Measurements from ENCODE around the gene TENT5D.
"Not testable (repeated sequence)": the region's sequence is repeated elsewhere in the genome, so short reads cannot be mapped to it uniquely, and the experiment has no call there.

TENT5D gene

DNA sequence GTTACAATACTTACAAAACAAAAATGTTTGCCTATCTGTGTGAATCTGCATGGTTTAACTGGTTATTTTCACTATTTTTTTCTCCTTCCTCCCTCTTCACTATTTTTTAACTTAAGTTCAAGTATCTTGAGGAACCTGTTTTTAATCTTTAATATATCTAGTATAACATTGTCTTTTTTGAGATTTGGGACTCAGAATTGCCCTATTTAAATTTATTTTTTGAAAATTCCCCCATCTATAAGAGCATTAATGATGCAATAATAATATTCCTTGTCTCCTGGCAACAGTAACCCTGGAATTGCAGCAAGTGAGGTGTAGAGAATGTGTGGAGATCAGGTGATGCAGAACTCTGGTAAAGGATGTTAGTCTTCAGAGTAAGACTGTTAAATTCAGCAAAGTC is at the start of gene TENT5D:
TSS of gene TENT5D (plus strand) at position 301 of the 400 bp plus-strand sequence. CDS start 22,093 bp downstream, outside the sequence.
- DNase-seq (ENCODE audit: low spot score): no peak

DNA sequence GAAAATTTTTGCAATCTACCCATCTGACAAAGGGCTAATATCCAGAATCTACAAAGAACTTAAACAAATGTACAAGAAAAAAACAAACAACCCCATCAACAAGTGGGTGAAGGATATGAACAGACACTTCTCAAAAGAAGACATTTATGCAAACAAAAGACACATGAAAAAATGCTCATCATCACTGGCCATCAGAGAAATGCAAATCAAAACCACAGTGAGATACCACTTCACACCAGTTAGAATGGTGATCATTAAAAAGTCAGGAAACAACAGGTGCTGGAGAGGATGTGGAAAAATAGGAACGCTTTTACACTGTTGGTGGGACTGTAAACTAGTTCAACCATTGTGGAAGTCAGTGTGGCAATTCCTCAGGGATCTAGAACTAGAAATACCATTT is 34.6 kb upstream of the TENT5D start:
- DNase-seq (ENCODE audit: low spot score): not testable (repeated sequence)

DNA sequence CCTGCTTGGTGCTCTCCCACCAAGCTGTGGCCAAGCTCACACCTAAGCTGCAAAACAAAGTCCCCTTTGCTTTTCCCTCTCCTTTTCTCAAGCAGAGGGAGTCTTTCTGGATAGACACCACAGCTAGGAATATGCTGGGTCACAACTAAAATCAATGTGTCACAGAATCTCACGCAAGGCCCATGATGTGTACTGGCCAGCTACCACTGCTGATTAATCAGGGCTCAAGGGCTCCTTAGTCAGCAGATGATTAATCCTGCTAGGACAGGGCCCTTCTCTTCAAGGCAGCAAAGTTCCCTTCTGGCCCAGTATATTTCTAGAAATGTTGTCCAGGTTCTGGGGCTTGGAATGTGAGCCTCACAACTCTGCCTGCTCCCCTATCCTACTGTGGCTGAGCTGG is 32.0 kb upstream of the TENT5D start:
- DNase-seq (ENCODE audit: low spot score): peak; percentile 43

DNA sequence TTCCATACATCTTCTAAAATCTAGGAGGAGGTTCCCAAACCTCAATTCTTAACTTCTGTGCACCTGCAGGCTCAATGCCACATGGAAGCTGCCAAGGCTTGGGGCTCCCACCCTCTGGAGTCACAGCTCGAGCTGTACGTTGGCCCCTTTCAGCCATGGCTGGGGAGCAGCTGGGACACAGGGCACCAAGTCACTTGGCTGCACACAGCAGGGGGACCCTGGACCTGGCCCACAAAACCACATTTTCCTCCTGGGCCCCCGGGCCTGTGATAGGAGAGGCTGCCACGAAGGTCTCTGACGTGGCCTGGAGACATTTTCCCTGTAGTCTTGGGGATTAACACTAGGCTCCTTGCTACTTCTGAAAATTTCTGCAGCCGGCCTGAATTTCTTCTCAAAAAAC is 8.2 kb upstream of the TENT5D start:
- no peak for DNase-seq (ENCODE audit: low spot score)

DNA sequence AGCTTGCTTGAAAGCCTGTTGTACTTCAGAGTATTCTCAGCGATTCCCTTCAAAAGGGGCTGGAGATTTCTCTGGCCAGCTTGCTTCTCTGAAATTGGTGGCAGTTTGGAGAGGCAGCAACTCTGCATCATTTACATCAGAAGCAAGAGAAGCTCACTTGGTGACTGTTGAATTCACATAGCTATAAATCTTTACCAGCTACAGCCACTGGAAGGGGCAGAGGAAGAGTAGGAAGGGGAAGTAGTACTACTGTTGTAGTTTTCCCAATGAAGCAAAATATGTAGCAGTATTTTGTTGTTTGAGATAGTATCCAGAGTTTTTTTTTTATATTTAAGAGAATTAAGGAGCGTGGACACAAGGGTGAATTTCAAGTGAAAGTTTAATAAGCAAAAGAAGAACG is 2.8 kb downstream of the TENT5D start:
- DNase-seq (ENCODE audit: low spot score): no peak

DNA sequence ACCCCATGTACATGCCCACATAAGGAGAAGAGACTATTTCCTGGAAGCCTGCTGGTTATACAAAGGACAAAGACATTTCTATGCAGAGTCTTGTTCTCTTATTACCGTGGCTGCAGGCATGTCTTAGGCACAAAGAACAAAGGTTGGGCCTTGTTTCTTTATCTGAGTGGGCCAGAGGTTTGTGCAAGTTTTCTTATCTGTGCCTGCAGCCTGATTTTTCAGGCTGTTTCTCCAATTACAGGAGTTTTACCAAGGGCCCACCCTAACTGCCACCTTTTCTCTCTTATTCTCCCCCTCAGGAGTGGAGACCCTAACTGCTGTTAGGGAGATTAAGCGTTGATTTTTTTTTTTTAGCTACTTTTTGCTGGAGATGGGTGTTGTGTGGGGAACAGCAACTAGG is 3.5 kb downstream of the TENT5D start:
- DNase-seq (ENCODE audit: low spot score): no peak

DNA sequence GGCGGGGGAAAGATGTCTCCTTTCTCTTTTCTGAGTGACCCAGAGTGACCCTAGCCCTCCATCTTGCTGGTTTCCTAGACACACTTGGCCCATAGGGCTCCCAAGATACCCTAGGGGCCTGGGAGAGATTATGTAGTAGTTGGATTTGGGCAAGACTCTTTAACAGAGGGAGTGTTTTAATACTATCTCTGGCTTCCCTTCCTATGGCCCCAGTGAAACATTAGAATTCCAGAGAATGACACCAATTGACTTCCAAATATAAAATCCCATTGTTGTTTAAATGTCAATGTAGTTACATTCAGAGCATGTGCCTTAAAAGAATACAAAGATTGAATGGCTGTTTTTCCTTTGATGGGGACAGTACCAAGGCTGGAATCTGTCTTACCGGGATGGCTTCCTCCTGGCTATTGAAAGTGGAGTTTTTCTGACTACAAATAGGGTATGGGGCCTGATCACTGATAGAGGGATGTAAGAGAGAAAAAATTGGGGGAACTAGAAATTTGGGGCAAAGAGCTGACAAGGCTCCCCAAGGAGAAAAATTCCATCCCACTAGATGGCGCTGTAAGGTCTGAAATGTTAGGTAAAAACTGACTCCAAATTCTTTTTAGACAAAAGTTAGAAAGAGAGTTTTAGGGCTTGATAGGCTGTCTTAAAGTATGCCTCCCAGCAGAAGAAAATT is 10.7 kb downstream of the TENT5D start:
- peak; percentile 2 for DNase-seq (ENCODE audit: low spot score)

DNA sequence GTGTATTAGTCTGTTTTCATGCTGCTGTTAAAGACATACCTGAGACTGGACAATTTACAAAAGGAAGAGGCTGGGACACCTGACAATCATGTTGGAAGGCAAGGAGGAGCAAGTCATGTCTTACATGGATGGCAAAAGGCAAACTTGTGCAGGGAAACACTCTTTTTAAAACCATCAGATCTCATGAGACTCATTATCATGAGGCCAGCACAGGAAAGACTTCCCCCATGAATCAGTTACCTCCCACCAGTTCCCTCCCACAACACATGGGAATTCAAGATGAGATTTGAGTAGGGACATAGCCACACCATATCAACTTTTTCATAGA is 11.2 kb downstream of the TENT5D start:
- no peak for DNase-seq (ENCODE audit: low spot score)

DNA sequence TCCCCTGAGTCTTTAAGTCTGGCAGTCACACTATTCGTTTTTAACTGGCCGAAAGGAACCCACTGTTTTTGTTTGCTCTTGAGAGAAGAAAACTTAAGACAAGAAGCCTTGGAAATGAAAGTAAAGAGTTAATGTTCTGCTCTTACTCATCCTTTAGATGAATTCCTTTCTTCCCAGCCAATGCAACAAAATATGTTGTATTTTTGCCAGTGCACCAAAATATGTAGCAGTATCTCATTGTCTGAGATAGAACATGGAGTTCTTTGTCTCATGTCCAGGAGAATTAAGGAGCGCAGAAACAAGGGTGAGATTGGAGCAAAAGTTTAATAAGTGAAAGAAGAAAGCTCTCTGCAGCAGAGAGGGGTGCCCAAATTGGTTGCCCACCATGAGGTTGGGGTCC is 12.2 kb downstream of the TENT5D start:
- no peak for DNase-seq (ENCODE audit: low spot score)

DNA sequence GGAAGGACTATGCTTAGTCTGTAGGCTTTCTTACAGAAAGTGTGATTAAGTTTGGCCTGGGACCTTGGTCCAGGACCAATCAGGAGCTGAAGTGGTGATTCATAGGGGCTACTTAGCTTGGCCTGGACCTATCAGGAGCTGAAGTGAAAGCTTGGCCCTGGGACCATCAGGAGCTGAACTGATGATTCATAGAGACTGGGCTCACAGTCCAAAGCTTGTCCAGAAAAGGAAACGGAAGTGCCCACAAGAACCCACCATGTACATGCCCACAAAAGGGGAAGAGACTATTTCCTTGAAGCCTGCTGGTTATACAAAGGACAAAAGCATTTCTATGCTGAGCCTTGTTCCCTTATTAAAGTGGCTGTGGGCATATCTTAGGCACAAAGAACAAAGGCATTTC is 12.6 kb downstream of the TENT5D start:
- DNase-seq (ENCODE audit: low spot score): peak; percentile 23

DNA sequence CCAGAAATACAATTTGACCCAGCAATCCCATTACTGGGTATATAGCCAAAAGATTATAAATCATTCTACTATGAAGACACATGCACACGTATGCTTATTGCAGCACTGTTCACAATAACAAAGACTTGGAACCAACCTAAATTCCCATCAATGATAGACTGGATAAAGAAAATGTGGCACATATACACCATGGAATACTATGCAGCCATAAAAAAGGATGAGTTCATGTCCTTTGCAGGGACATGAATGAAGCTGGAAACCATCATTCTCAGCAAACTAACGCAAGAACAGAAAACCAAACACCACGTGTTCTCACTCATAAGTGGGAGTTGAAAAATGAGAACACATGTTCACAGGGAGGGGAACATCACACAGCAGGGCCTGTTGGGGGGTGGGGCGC is 47.9 kb downstream of the TENT5D start:
- DNase-seq (ENCODE audit: low spot score): not testable (repeated sequence)

DNA sequence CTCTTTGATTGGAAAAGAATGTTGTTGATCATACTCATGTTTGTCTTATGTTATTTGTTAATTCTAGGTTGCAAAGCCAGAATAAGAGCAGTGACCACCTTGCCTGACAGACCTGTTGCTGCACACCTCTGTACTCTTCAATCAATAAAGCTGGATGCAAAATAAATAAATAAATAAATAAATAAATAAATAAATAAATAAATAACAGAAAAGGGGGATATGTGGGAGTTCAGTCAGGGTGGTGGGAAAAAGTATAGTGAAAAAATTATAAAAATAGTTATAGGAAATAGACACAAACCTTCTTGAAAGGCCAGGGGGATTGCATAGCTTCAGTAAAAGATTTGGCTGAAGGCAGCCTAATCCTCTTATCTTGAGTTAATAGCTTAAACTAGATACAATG is 51.3 kb downstream of the TENT5D start:
- DNase-seq (ENCODE audit: low spot score): no peak

DNA sequence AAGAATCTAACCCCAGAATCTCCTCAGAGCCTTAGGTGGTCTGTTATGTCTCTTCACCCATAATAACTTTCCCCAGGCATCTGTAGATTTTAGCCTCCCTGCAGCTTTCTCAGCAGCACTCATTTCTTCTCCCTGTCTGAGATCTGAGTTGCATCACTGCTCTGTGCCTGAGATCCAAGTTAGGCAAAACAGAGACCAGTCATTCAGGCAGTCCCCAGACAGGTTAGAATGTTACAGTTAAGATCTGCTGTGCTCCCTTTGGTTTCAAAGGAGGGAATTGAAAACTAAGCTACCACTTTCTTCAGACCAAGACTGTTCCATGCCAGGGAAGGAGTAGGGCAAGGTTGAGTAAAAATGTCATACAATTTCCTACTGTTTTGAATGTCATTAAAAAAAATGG is 65.3 kb downstream of the TENT5D start:
- no peak for DNase-seq (ENCODE audit: low spot score)

DNA sequence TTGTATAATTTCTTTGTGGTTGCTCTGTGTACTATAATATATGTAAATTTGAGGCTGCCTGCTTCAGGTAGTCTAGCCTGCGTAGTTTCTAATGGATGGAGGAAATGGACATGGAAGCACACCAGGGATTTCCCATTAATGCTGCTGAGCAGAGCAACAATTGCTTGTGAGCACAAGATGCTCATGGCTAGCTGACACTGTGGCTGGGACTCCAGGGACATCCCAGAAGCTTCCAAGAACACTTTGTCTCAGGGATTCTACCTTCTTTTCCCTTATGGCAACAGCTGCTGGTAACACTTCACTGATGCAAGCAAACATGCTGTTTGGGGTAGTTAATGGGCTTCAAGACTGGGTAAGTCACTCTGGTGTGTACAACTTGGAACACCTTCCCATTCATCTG is 66.1 kb downstream of the TENT5D start:
- no peak for DNase-seq (ENCODE audit: low spot score)

DNA sequence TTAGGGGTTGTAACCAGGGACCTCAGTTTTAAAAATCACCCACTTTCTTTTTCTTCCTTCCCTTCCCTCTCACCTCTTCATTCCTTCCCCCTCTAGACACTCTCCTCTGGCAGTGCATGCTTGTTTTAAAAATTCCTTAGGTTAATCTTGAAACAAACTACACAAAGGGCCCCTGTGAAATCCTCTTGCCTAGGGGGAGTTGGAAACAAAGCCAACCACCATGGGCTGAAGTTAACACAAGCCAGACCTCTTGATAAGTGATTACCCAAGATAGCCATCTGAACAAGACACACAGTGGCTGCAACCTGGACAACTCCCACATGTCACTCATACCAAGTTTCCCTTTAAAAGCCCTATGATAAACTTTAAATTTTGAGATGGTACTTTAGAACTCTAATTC is 68.9 kb downstream of the TENT5D start:
- no peak for DNase-seq (ENCODE audit: low spot score)

Measured in kidney tubule cell (primary cell).